IPS DF 4.7 (cell line): Measurements from ENCODE around the gene SPIB.

ENCODE experiments used
- DNase-seq: peaks from one replicate; pipeline ENCODE4 v3.0.0-alpha.2; 2013; ENCODE audit warnings: low spot score; ENCODE audit errors: extremely low read depth

SPIB gene

GRCh38 chr19:50417111-50418081 lies 1.3 kb upstream of the SPIB start:
- DNase-seq: no peak

GRCh38 chr19:50419022-50419579 lies 363 bp downstream of the SPIB start:
- DNase-seq: no peak

GRCh38 chr19:50419580-50420035 lies 870 bp downstream of the SPIB start:
- no peak for DNase-seq

GRCh38 chr19:50420127-50420526 lies 1.4 kb downstream of the SPIB start:
- no peak for DNase-seq

- DNase-seq: no peak
Observed at GRCh38 chr19:50420808-50421207, 2.1 kb downstream of the SPIB start.

- no peak for DNase-seq
Observed at GRCh38 chr19:50422397-50423278, 3.9 kb downstream of the SPIB start.

- no peak for DNase-seq
Observed at GRCh38 chr19:50423279-50424113, 4.8 kb downstream of the SPIB start.

GRCh38 chr19:50425581-50425980 lies 6.8 kb downstream of the SPIB start:
- no peak for DNase-seq

GRCh38 chr19:50427318-50427925 lies 8.7 kb downstream of the SPIB start:
- no peak for DNase-seq

- DNase-seq: no peak
Observed at GRCh38 chr19:50427997-50428425, 9.3 kb downstream of the SPIB start.

- DNase-seq: no peak
Observed at GRCh38 chr19:50428772-50429463, 10.2 kb downstream of the SPIB start.

- DNase-seq: no peak
Observed at GRCh38 chr19:50430888-50431342, 12.2 kb downstream of the SPIB start.

GRCh38 chr19:50431343-50432220 lies 12.8 kb downstream of the SPIB start:
- peak; percentile 62 for DNase-seq

- DNase-seq: no peak
Observed at GRCh38 chr19:50432221-50433028, 13.7 kb downstream of the SPIB start, which contains the start of gene MYBPC2. TSS of gene MYBPC2 (plus strand) at chr19:50432892. CDS start at chr19:50432954, 62 bp downstream.

- DNase-seq: no peak
Observed at GRCh38 chr19:50433201-50434180, 14.8 kb downstream of the SPIB start.

- no peak for DNase-seq
Observed at GRCh38 chr19:50434525-50434924, 15.8 kb downstream of the SPIB start.
